Gastroesophageal sphincter (tissue), 4 donors: ENCODE data around the gene ANO4. TPM values are rescaled to one million over a fixed set of nuclear protein-coding genes. Genes with fewer than 3 reads are reported as not detected.

Experiments used
- ATAC-seq: fragments of 150-250 bp; one replicate; pipeline ENCODE4 v1.9.1; 2016; ENCODE audit warnings: mild to moderate bottlenecking, moderate library complexity
- H3K27ac ChIP-seq, 4 donors: fragments of 200-600 bp; sonication (generic) in 3 of 4; 1 replicate in 3 of 4; 2 replicates in 1 of 4; pipeline ENCODE4 v1.5.1; 2016 to 2019
- H3K27me3 ChIP-seq: fragments of 200-600 bp; sonication (generic); one replicate; pipeline ENCODE4 v1.5.1; 2019
- H3K36me3 ChIP-seq, 2 donors: fragments of 200-600 bp; sonication (generic); one replicate each; pipeline ENCODE4 v1.5.1; 2019; ENCODE audit warnings: control low read depth in 1 of 2
- H3K4me1 ChIP-seq, 3 donors: fragments of 200-600 bp; sonication (generic); 1 replicate in 2 of 3; 2 replicates in 1 of 3; pipeline ENCODE4 v1.5.1; 2016 to 2019; ENCODE audit warnings: control low read depth in 2 of 3
- H3K4me3 ChIP-seq, 2 donors: fragments of 200-600 bp; sonication (generic); one replicate each; pipeline ENCODE4 v1.5.1; 2019; ENCODE audit warnings: mild to moderate bottlenecking in 1 of 2, moderate library complexity in 1 of 2
- H3K9me3 ChIP-seq, 3 donors: fragments of 200-600 bp; sonication (generic); one replicate each; pipeline ENCODE4 v1.5.1; 2017 to 2019; ENCODE audit warnings: control low read depth in 2 of 3
- EP300 ChIP-seq: sonication (generic); formaldehyde crosslinking; IDR thresholded peaks from one replicate; pipeline ENCODE4 v1.6.1; 2017; ENCODE audit warnings: antibody characterized with exemption, mild to moderate bottlenecking
- POLR2A ChIP-seq, 2 donors: fragments of 450-650 bp; IDR thresholded peaks; one replicate each; pipeline ENCODE4 v1.6.1; 2017; ENCODE audit warnings: antibody characterized with exemption in 2 of 2, mild to moderate bottlenecking in 2 of 2, moderate library complexity in 1 of 2
- POLR2AphosphoS5 ChIP-seq: sonication (generic); formaldehyde crosslinking; IDR thresholded peaks from one replicate; pipeline ENCODE4 v1.6.1; 2017; ENCODE audit warnings: antibody characterized with exemption
- WGBS, 2 donors: methylation state at CpG; one replicate each; pipeline ENCODE4 v1.1.5; 2018; ENCODE audit warnings: low coverage in 1 of 2; 5-methylcytosine and 5-hydroxymethylcytosine counted together
- total RNA-seq, 4 donors: library from RNA; depleted of rRNA; stranded (reverse); fragments of >200 nt; gene quantifications; one replicate each; pipeline ENCODE4 v1.1.0, GENCODE V29; 2016
- TF ChIP-seq, protein P1 (sequence below), 4 experiments: fragments of 200-600 bp in 2 of 4; fragments of 450-650 bp in 2 of 4; sonication (generic) in 1 of 4; IDR thresholded peaks; one replicate each; pipeline ENCODE4 v1.5.1; 2017 to 2019; ENCODE audit warnings: antibody characterized with exemption in 4 of 4, mild to moderate bottlenecking in 2 of 4, moderate library complexity in 2 of 4

The ANO4 gene
- total RNA-seq, 4 donors from 2014 or later: 0.08 to 0.30 (median 0.13) TPM; not detected in 1

DNA sequence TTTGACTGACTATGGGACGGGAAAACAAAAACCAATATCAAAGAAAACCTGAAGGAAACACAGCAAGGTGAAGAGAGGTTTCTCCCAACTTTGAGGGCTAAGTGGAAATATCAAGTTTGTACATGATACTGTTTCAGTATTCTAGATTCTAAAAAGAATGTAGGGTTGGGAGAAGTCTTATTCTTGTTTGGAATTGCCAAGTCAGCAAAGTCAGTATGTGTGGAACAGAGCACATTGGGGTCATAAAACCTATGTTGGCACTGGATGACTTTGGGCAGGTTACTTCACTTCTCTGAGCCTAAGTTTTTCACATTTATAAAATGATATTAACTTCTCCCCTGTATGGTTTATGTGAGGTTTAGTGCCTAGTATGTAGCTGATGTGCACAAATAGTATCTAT is 182.2 kb downstream of the ANO4 start:
- TF ChIP-seq, protein P1, sequence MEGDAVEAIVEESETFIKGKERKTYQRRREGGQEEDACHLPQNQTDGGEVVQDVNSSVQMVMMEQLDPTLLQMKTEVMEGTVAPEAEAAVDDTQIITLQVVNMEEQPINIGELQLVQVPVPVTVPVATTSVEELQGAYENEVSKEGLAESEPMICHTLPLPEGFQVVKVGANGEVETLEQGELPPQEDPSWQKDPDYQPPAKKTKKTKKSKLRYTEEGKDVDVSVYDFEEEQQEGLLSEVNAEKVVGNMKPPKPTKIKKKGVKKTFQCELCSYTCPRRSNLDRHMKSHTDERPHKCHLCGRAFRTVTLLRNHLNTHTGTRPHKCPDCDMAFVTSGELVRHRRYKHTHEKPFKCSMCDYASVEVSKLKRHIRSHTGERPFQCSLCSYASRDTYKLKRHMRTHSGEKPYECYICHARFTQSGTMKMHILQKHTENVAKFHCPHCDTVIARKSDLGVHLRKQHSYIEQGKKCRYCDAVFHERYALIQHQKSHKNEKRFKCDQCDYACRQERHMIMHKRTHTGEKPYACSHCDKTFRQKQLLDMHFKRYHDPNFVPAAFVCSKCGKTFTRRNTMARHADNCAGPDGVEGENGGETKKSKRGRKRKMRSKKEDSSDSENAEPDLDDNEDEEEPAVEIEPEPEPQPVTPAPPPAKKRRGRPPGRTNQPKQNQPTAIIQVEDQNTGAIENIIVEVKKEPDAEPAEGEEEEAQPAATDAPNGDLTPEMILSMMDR (IDR thresholded peaks at IDR 0.05): no peak
- no peak overlapping the region for H3K27ac ChIP-seq
- H3K9me3 ChIP-seq: no peaks in the 10 kb centered on the region
- 80 to 85% methylated on average over 1 of the region's 1 CpG for WGBS, 2 donors
- H3K36me3 ChIP-seq: no peaks in the 10 kb centered on the region
- H3K4me3 ChIP-seq: no peak overlapping the region
- no peaks in the 10 kb centered on the region for H3K4me1 ChIP-seq
- ATAC-seq: no peak
- no peaks in the 10 kb centered on the region for H3K27me3 ChIP-seq

DNA sequence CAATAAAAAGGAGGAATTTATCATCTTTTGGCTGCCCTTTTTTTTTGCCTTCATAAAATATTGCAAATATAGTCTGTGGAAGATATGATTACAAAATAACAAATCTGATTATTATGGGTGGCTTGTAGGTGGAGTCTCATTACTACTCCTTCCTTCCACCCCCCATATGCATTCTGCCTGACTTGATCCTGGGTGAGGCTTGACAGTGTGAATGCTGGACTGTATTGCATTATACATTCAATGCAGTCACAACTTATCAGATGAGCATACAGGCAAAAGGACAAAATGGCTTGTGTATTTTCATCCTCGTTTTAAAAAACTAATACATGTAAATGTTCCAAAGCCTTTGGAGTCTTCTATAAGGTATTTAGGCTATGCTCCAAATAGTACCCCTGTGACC is 186.3 kb downstream of the ANO4 start:
- H3K27ac ChIP-seq: no peak overlapping the region
- WGBS, 2 donors: 40 to 54% methylated on average over 1 of the region's 1 CpG
- no peaks in the 10 kb centered on the region for H3K4me1 ChIP-seq
- no peaks in the 10 kb centered on the region for H3K9me3 ChIP-seq
- ATAC-seq: no peak
- no peaks in the 10 kb centered on the region for H3K36me3 ChIP-seq
- no peak for TF ChIP-seq POLR2AphosphoS5
- TF ChIP-seq, protein P1 (IDR thresholded peaks at IDR 0.05): no peak
- H3K4me3 ChIP-seq: no peak overlapping the region
- no peaks in the 10 kb centered on the region for H3K27me3 ChIP-seq

DNA sequence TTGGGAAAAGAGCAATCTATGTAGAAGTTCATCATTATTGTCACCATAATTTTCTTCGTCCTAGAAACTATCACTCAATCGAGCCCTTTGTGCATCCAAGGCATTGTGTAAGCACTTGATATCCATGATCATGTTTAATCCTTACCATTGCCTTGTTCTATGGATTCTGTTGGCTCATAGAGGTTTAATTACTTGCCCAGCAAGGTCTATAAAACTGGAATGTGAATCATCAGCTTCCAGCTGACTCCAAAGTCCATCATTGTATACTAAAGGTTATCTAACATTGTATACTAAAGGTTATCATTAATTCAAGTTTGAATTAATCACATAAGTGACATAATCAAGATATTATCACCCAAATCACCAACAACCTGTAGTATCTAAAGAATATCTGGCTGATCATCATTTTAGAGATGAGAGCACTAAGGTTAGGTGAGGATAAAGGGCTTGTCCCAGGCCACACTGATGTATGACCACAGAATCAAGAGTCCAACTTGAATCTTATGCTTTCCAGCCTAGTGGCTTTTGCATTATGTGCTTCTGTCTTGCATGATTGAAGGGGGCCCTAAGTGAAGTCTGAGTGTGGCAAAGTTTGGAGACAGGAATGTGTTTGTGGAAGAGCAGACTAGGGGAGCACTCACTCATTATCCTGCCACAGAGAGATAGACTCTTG is 188.1 kb downstream of the ANO4 start:
- WGBS, 2 donors: 85 to 87% methylated on average over 2 of the region's 2 CpGs
- Histone ChIP-seq H3K9me3 (no peaks in the 10 kb centered on the region), H3K27ac (no peak overlapping the region), H3K27me3 (no peaks in the 10 kb centered on the region), H3K36me3 (no peaks in the 10 kb centered on the region), H3K4me3 (no peak overlapping the region), H3K4me1 (no peaks in the 10 kb centered on the region)
- TF ChIP-seq, protein P1 (IDR thresholded peaks at IDR 0.05): no peak
- TF ChIP-seq POLR2A (IDR thresholded peaks at IDR 0.05) (no peak), POLR2AphosphoS5 (no peak), EP300 (no peak)
- no peak for ATAC-seq

DNA sequence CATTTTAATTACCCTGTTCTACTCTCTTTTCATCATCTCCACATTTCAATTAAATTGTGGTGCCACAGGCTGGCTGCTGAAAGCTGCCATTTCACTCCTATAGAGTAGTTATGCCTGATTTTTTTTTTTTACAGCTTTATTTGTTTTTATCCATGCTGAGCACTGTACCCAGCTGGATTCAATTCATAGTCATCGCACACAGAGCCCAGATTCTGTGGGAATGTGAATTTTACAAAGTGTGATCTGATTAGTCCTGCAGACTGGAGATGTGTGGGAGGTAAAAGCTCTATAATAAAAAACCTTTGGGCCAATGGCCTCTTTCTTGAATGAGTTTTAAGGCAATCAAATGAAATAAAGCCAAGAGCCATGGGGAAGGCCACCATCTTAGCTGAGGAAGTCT is 190.2 kb downstream of the ANO4 start:
- Histone ChIP-seq H3K9me3 (no peaks in the 10 kb centered on the region), H3K27ac (no peak overlapping the region), H3K4me1 (no peaks in the 10 kb centered on the region), H3K4me3 (no peak overlapping the region), H3K27me3 (no peaks in the 10 kb centered on the region), H3K36me3 (no peaks in the 10 kb centered on the region)
- 36 to 50% methylated on average over 1 of the region's 1 CpG for WGBS, 2 donors
- ATAC-seq: no peak
- TF ChIP-seq POLR2AphosphoS5: no peak
- TF ChIP-seq, protein P1 (IDR thresholded peaks at IDR 0.05): no peak
- TF ChIP-seq POLR2A (IDR thresholded peaks at IDR 0.05): no peak
- TF ChIP-seq EP300: no peak

DNA sequence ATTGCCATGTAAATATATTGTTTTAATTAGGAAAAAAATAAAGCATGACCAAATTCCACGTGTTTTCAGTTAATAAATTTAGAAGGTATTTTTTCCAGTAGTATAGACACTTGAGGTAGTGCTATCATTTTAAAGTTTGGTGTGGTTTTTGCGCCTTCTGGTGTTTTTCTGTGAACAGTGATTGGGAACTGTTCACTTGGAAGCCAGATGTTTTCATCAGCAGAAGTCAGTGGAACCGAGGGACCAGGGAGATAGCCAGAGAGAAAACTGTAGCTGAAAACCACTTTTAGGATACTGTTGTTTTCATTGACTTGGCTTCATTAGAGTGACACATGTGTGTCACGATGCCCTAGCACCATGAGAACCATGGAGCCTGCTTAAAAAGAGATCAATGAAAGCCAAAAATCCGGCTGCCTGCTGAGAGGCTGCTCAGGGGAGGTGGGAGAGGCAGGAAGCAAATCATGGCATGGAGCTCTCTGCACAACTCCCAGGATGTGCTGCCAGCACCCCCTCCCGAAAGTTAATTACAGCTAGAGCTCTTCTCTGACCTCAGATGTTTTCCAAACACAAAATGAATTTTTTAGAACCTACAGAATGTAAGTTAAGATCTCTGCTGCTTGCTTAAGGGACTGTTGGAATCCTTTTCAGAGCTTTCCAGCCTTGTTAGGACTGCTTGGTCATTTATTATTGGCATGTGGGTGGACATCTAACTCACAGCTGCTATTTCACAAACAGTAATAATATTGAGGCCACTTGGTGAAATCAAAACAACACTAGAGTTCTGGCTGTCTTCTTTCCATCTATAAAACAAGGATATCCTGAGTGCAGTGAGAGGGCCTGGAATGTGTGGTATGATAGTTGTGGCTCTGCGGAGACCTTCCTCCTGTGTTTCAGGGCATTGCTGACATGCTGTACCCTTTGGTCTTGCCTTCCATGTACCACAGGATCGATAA is 192.3 kb downstream of the ANO4 start:
- Histone ChIP-seq H3K27me3 (no peaks in the 10 kb centered on the region), H3K36me3 (no peaks in the 10 kb centered on the region), H3K4me1 (no peaks in the 10 kb centered on the region), H3K4me3 (no peak overlapping the region), H3K27ac (peak overlapping the region in 2 of 4 donors; percentile 31 to 38), H3K9me3 (no peaks in the 10 kb centered on the region)
- ATAC-seq: peak; percentile 62
- 35 to 51% methylated on average over 5 to 8 of the region's 8 CpGs for WGBS, 2 donors
- TF ChIP-seq EP300 (no peak), POLR2A (IDR thresholded peaks at IDR 0.05) (no peak), POLR2AphosphoS5 (no peak)
- TF ChIP-seq, protein P1 (IDR thresholded peaks at IDR 0.05): no peak
